Hematopoietic multipotent progenitor cell treated with erythropoietin and hydrocortisone succinate and interleukin-3 and kit ligand, for 8 days (in vitro differentiated cells): ENCODE data around the gene GPER1.
"Not testable (repeated sequence)": the region's sequence is repeated elsewhere in the genome, so short reads cannot be mapped to it uniquely, and the experiment has no call there.

Experiments used
- DNase-seq: peaks from one replicate; pipeline ENCODE4 v3.0.0-alpha.2; 2015

GPER1 gene

GRCh38 chr7:1104516-1105179 is 16.7 kb downstream of the GPER1 start:
- no peak for DNase-seq

GRCh38 chr7:1105189-1105588 is 17.3 kb downstream of the GPER1 start:
- no peak for DNase-seq

- DNase-seq = no peak
These were observed 18.3 kb downstream of the GPER1 start for GRCh38 chr7:1106063-1106792.

GRCh38 chr7:1106793-1107421 is 19.0 kb downstream of the GPER1 start:
- DNase-seq = no peak

GRCh38 chr7:1108264-1108920 is 20.5 kb downstream of the GPER1 start:
- no peak for DNase-seq

GRCh38 chr7:1109581-1110310 is 21.8 kb downstream of the GPER1 start:
- DNase-seq = no peak

GRCh38 chr7:1110358-1110757 is 22.4 kb downstream of the GPER1 start:
- DNase-seq = no peak

GRCh38 chr7:1111156-1111555 is 23.2 kb downstream of the GPER1 start:
- DNase-seq = no peak

GRCh38 chr7:1112109-1112508 is 24.2 kb downstream of the GPER1 start:
- no peak for DNase-seq

- DNase-seq = no peak
These were observed 25.0 kb downstream of the GPER1 start for GRCh38 chr7:1112625-1113547.

- no peak for DNase-seq
These were observed 25.6 kb downstream of the GPER1 start for GRCh38 chr7:1113548-1113885.

GRCh38 chr7:1114088-1114487 is 26.2 kb downstream of the GPER1 start:
- DNase-seq = no peak

GRCh38 chr7:1114505-1114904 is 26.6 kb downstream of the GPER1 start:
- DNase-seq = no peak

- not testable (repeated sequence) for DNase-seq
These were observed 27.5 kb downstream of the GPER1 start for GRCh38 chr7:1115171-1116045.

- DNase-seq = not testable (repeated sequence)
These were observed 28.6 kb downstream of the GPER1 start for GRCh38 chr7:1116383-1117008.

- DNase-seq = no peak
These were observed 29.5 kb downstream of the GPER1 start for GRCh38 chr7:1117321-1117928.

- DNase-seq = no peak
These were observed 31.3 kb downstream of the GPER1 start for GRCh38 chr7:1119201-1119600.

GRCh38 chr7:1120791-1121190 is 32.9 kb downstream of the GPER1 start:
- no peak for DNase-seq

- no peak for DNase-seq
These were observed 33.6 kb downstream of the GPER1 start for GRCh38 chr7:1121476-1121875.
